Fibroblast of villous mesenchyme (primary cell): ENCODE results near the gene SNAP29. TPM values are rescaled to one million over a fixed set of nuclear protein-coding genes. Genes with fewer than 3 reads are reported as not detected.
"Not testable (repeated sequence)": the region's sequence is repeated elsewhere in the genome, so short reads cannot be mapped to it uniquely, and the experiment has no call there.

ENCODE experiments used
- DNase-seq: peaks from one replicate; pipeline ENCODE4 v3.0.0-alpha.2; 2010; ENCODE audit warnings: low read depth
- H3K4me3 ChIP-seq: 2 replicates; pipeline ENCODE4 v1.5.1; 2011; ENCODE audit warnings: low read depth, mild to moderate bottlenecking, low read length
- total RNA-seq: library from RNA; depleted of rRNA; stranded (reverse); fragments of >200 nt; gene quantifications from 2 replicates; pipeline ENCODE4 v1.2.3, GENCODE V29; 2012
- TF ChIP-seq, protein P1 (sequence below): IDR thresholded peaks from 2 replicates; pipeline ENCODE4 v1.5.1; 2012; ENCODE audit warnings: low read depth, mild to moderate bottlenecking, low read length; ENCODE audit not compliant: insufficient read depth

The SNAP29 gene
- total RNA-seq, 1 donor, result 14.7 TPM

GRCh38 chr22:20922141-20922751 is 63.4 kb downstream of the SNAP29 start:
- TF ChIP-seq, protein P1, sequence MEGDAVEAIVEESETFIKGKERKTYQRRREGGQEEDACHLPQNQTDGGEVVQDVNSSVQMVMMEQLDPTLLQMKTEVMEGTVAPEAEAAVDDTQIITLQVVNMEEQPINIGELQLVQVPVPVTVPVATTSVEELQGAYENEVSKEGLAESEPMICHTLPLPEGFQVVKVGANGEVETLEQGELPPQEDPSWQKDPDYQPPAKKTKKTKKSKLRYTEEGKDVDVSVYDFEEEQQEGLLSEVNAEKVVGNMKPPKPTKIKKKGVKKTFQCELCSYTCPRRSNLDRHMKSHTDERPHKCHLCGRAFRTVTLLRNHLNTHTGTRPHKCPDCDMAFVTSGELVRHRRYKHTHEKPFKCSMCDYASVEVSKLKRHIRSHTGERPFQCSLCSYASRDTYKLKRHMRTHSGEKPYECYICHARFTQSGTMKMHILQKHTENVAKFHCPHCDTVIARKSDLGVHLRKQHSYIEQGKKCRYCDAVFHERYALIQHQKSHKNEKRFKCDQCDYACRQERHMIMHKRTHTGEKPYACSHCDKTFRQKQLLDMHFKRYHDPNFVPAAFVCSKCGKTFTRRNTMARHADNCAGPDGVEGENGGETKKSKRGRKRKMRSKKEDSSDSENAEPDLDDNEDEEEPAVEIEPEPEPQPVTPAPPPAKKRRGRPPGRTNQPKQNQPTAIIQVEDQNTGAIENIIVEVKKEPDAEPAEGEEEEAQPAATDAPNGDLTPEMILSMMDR, result no peak

GRCh38 chr22:20926243-20926642 is 67.4 kb downstream of the SNAP29 start:
- H3K4me3 ChIP-seq, result no peak overlapping the region
- TF ChIP-seq, protein P1, result no peak
- DNase-seq, result no peak

More at GRCh38 chr22:20922141-20922751, 63.4 kb downstream of the SNAP29 start:
- no peak overlapping the region for H3K4me3 ChIP-seq
- DNase-seq, result no peak

DNA sequence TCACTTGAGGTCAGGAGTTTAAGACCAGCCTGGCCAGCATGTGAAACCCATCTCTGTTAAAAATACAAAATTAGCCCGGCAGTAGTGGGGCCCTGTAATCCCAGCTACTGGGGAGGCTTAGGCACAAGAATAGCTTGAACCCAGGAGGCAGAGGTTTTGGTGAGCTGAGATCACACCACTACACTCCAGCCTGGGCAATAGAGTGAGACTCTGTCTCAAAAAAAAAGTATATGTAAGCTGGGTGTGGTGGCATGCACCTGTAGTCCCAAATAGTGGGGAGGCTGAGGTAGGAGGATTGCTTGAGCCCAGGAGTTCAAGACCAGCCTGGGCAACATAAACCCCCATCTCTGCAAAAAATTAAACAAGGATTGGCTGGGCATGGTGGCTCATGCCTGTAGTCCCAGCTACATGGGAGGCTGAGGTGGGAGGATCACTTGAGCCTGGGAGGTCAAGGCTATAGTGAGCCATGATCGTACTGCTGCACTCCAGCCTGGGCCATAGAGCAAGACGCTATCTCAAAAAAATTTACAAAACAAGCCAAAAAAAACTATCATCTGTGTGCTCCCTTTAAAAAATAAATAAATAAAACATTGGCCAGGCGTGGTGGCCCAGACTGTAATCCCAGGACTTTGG is 69.2 kb downstream of the SNAP29 start:
- DNase-seq, result no peak
- TF ChIP-seq, protein P1, result no peak
- no peak overlapping the region for H3K4me3 ChIP-seq

GRCh38 chr22:20928573-20928967 is 69.8 kb downstream of the SNAP29 start:
- H3K4me3 ChIP-seq, result no peak overlapping the region
- no peak for DNase-seq
- TF ChIP-seq, protein P1, result no peak

DNA sequence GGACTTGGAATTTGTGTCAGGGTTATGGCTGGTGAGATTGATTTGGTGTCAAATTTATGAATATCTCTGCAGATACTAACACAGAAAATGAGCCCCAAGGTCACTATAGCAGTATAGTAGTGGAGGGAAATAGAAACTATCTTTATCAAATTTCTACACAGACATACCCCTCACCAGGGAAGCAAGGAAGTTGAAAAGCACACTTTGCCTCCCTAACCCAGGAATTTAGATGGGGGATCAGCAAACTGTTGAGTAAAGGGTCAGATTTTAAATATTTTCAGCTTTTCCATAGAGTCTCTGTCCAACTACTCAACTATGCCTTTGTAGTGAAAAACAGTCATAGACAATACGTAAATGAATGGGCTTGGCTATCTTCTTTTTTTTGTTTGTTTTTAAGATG is 71.2 kb downstream of the SNAP29 start:
- DNase-seq, result no peak
- H3K4me3 ChIP-seq, result no peak overlapping the region
- TF ChIP-seq, protein P1, result no peak

- H3K4me3 ChIP-seq, DNase-seq: not testable (repeated sequence)
Observed at GRCh38 chr22:20930435-20930834, 71.6 kb downstream of the SNAP29 start.

- DNase-seq, result no peak
- no peak overlapping the region for H3K4me3 ChIP-seq
- TF ChIP-seq, protein P1, result no peak
Observed at GRCh38 chr22:20931126-20931654, 72.4 kb downstream of the SNAP29 start.
